Left kidney (tissue), 2 donors: ENCODE results near the gene CCDC71. TPM values are rescaled to one million over a fixed set of nuclear protein-coding genes. Genes with fewer than 3 reads are reported as not detected.

Source experiments
- DNase-seq: peaks from one replicate; pipeline ENCODE4 v3.0.0-alpha.2; 2013
- polyA plus RNA-seq: library from polyadenylated mRNA; unstranded; fragments of 120-200 nt; gene quantifications from one replicate; pipeline ENCODE4 v1.2.1, GENCODE V29; 2013; ENCODE audit not compliant: insufficient read length

The CCDC71 gene
- polyA plus RNA-seq, 1 donor, result 21.0 TPM

- DNase-seq, result no peak
Observed at GRCh38 chr3:49171775-49172500, 5.8 kb upstream of the CCDC71 start.

GRCh38 chr3:49171119-49171774 is 5.1 kb upstream of the CCDC71 start, which contains the start of gene KLHDC8B:
TSS of gene KLHDC8B (plus strand) at chr3:49171598. CDS start at chr3:49172770, 1,172 bp downstream.
- peak; percentile 87 for DNase-seq

- no peak for DNase-seq
Observed at GRCh38 chr3:49170744-49171118, 4.6 kb upstream of the CCDC71 start.

- no peak for DNase-seq
Observed at GRCh38 chr3:49166752-49167556, 823 bp upstream of the CCDC71 start.

- DNase-seq, result no peak
Observed at GRCh38 chr3:49164983-49165720, 979 bp downstream of the CCDC71 start.

DNA sequence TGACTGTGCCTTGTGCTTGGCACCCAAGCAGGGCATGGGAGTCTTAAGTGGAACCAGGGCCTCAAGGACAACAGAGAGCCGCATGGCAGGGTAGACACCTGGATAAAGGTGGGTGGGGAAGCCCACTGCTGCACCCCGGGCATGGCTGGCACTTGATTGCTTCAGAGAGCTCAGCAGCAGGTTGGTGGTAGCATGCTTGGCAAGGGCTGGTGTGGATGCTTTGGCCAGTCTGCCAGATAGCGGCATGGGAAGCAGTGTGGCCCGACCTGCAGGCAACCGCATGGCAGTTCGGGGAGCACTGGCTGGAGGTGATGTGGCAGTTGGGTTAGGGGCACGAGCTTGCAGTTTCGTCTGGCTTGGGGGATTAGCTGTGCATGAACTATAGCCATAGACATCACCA is 2.5 kb downstream of the CCDC71 start:
- DNase-seq, result no peak

GRCh38 chr3:49162751-49163419 is 3.2 kb downstream of the CCDC71 start:
- no peak for DNase-seq

GRCh38 chr3:49161808-49162530 is 4.2 kb downstream of the CCDC71 start:
- no peak for DNase-seq

- DNase-seq, result no peak
Observed at GRCh38 chr3:49161197-49161596, 4.9 kb downstream of the CCDC71 start.

- DNase-seq, result no peak
Observed at GRCh38 chr3:49158792-49159191, 7.3 kb downstream of the CCDC71 start.

- no peak for DNase-seq
Observed at GRCh38 chr3:49158103-49158709, 7.9 kb downstream of the CCDC71 start.

DNA sequence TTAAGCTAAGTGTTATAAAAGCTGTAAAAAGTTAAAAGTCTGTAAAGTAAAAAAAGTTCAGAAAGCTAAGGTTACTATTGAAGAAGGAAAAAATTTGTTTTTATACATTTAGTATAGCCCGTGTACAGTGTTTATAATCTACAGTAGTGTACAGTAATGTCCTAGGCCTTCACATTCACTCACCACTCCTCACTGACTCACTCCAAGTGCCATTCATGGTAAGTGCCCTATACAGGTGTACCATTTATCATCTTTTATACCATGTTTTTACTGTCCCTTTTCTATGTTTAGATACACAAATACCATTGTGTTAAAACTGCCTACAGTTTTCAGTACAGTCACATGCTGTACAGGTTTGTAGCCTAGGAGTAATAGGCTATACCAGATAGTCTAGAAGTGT is 8.8 kb downstream of the CCDC71 start:
- DNase-seq, result no peak

DNA sequence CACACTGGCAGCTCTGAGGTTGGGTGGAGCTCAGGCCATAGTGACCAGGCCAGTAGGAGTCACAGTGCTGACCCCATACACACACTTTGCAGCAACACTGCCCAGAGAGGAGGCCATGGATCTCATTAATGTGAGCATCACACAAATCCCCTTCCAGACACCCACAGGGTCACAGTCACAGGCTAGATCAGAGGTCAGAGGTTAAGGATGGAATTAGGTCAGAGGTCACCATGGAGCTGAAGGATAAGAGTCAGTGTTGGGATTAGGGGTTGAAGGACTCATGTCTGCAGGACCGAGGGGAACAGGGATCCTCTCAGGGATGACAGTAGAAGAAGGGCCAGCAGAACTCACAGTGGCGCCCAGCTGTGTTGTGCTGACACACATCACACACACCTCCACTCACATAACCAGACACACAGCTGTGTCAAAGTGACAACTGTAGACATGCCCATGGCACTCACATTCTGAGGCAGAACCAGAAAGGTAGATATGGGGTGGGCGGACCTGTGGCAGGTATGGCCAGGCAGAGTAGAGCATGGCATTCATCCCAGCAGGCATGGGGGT is 12.7 kb downstream of the CCDC71 start:
- DNase-seq, result no peak

DNA sequence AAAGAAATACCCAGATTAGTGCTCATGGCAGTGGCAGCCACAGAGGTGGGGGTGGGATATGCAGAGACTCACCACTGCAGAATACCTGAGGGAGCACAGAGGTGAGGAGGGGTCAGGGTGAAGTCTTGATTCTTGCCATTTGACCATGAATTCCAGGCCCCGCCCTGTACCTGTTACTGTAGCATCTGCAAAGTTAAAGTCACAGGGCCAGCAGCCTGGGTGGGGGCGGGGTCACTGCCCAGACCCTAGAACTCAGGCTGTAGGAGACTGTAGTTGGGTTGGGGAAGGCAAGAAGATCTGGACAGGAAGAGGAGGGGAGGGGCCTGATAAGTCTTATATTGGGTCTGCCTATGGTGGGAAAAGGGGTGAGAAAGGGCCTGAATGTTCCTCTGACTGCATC is 14.5 kb downstream of the CCDC71 start:
- DNase-seq, result no peak

DNA sequence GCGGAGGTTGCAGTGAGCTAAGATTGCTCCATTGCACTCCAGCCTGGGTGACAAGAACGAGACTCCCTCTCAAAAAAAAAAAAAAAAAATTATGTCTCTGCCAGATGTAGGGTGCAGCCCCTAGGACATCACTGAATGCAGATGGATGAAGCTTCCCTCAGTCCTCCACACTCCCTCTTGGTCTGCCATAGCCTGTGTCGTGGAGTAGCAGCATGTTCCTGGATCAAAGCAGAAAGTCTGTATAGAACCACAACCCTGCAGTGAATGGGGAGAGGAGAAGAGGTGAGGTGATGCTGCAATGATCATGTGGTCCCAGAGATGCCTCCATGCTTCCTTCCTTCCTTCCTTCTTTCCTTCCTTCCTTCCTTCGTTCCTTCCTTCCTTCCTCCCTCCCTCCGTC is 18.0 kb downstream of the CCDC71 start:
- DNase-seq, result no peak

DNA sequence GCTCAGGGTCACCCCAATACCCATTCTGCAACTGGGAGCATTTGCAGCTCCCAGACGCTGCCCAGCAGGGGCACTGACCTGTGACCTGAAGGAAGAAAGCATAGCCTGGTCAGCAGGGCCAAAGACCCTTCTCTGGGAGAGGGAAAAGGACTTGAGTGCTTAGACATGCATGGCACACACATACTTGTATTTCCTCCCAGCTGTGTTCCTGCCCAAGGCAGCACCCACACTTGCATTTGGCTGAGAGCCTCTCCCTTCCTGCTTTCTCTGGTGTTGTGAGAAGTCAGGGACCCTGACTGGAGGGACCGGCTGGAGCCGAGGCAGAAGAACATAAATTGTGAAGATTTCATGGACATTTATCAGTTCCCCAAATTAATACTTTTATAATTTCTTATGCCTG is 26.1 kb downstream of the CCDC71 start:
- no peak for DNase-seq

DNA sequence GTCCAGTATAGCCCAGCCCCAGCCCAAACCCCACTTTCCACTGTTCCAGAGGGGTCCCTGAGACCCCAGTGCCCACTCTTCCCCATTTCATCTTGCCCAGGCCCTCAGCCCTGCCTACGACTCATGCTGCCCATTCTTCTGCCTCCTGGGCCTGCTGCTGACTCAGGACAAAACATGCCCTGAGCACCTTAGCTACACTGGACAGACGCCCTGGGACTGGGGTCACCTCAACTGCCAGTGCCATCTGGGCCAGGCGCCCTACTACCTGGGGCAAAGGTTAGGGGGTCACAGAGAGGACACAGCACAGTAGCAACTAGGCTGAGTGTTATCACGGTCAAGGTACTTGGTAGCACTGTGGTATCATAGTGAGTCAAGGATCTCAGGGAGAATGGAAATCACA is 30.6 kb downstream of the CCDC71 start:
- DNase-seq, result no peak

DNA sequence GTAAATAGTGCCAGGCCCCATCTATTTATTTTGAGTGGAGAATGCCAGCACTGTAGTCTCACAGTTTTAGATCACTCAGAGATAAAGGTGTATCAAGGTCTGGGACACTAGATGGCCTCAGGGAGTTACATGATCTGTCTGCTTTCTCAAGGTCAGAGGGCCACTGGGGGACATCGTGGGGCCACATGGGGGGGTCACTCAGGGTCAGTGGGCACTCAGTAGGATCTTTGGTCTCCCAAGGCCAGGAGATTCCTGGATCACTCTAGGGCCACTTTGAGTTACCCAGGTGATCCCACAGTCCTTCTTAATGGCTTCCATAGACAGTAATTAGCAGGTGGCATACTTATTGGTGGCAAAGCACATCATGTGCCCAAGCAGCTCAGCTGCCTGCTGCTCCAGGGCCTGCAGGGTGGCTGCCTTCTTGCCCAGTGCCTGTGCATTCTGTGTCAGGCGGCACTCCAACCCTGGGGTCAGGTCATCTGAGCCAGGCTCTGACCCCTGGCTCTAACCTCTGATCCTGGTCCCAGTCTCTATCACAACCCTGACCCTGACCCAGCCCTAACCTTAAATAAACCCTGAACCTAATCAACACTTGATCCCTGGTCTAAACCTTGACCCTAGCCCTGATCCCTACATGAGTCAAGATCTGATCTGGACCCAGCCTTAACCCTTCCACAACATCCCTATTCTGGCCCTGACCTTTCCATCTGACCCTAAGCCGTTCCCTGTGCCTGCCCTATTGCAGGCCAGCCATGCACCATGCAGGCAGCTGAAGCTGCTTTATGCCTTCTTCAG is 31.5 kb downstream of the CCDC71 start:
- DNase-seq, result no peak

GRCh38 chr3:49133226-49133951 is 32.7 kb downstream of the CCDC71 start:
- peak; percentile 88 for DNase-seq
